OCI-LY1 (cell line): ENCODE data around the gene SLC22A15.

Experiments used
- CTCF ChIP-seq: fragments of 200-600 bp; sonication (generic), shearing (Covaris generic); IDR thresholded peaks from 2 replicates; pipeline ENCODE4 v1.5.1; 2017; ENCODE audit warnings: mild to moderate bottlenecking, antibody characterized with exemption, low read length, moderate library complexity, mixed read lengths
- EZH2 ChIP-seq: fragments of 200-600 bp; sonication (generic), shearing (Covaris generic); IDR thresholded peaks from 2 replicates; pipeline ENCODE4 v1.8.0; 2017; ENCODE audit warnings: borderline replicate concordance, mixed run types, mild to moderate bottlenecking, antibody characterized with exemption, low read length, moderate library complexity, mixed read lengths

GRCh38 chr1:115933625-115934024 lies 42.7 kb upstream of the SLC22A15 start:
- TF ChIP-seq CTCF (no peak), EZH2 (no peak)
